HG03045 (cell line): Measurements from ENCODE around the gene SH3RF3.
"Not testable (repeated sequence)": the region's sequence is repeated elsewhere in the genome, so short reads cannot be mapped to it uniquely, and the experiment has no call there.

Experiments used
- ATAC-seq: cut with Tn5 transposase; IDR thresholded peaks from one replicate; pipeline ENCODE4 v1.9.1; 2021; ENCODE audit warnings: mild to moderate bottlenecking, moderate library complexity; ENCODE audit not compliant: unreplicated experiment

The SH3RF3 gene

DNA sequence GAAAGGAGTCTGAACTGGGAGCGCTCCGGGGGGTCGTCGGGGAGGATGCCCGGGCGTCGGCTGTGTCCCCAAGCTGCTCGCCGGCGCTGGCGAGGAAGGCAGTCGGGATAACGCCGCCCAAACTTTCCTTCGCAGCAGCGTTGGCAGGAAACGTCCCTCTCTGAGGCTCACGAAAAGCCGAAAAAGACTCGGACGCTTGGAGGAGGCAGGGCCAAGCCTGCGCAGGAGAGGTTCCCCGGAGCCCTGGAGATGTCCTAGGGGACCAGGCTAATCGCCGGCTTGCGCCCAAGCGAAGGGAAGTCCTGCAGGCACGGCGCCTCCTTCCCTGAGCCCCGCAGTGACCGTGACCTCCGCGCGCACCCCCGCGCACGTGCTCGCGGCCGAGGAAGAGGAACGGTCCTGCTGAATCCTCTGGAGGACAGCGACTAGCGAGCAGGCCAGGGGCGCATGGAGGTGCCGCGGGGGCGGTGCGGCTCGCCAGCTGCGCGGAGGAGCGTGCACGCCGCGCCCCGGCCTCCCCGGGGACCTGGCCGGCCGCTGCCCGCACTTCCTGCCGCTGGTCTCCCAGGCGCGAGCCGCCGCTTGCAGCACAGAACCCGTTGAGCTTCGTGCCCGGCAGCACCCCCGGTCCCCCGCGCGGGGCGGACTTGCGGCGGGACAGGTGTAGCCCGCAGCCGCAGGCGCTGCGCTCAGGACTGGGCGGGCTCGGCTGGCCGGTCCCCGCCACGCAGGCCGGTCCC lies at the start of gene SH3RF3:
Gene SH3RF3, plus strand, starts transcription at position 590 of the 740 bp plus-strand sequence.
- ATAC-seq = no peak

DNA sequence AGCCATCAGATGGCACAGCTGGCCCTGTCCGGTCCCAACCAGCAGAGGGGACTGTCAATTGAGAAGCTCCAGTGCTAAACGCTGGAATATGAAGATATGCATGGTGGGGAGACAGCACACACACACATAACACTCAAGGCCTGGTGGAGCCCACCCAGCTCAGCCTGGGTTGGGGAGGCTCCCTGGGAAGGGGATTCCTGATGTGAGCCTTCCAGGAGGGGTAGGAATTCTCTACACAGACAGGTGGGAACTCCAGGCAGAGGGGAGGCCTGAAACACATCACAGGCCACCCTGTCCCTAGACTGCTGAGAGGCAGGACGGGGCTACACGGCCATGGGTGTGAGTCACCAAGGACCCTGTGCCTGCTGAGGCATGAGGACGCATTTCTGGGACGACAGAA lies 49.4 kb upstream of the SH3RF3 start:
- ATAC-seq = no peak

DNA sequence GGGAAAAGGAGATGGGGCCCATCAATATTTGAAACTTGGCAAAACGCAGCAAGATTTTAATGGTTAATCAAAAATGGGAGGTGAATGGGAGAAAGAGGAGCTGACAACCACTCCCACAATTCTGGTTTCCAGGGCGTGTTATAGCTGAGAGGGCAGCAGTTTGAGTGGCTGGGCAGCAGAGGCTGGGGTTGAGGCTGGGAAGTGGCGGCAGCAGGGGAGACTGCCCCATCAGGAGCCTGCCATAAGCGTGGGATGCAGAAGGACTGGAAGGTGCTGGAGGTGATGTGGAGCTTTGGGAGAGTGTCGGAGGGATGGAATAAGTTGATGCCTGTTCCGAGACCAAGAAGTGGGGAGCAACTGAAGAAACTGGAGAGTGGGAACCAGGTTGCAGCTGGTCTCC lies 48.9 kb upstream of the SH3RF3 start:
- no peak for ATAC-seq

DNA sequence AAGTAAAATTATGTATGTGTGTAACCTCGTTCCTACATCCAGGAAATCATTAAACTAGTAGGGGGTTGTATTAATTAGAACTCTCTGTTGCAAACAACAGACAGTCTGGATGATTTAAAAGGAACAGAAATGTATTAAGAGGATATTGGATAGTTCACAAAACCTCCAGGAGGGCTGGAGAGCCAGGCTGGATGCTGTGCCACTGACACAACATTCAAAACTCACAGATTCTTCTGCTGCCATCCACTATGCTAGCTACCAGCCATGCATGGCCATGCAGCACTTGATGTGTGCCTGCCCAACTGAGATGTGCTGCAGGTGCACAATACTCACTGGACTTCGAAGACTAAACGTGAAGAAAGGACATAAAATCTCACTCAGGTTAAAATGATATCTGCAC lies 48.2 kb upstream of the SH3RF3 start:
- no peak for ATAC-seq

DNA sequence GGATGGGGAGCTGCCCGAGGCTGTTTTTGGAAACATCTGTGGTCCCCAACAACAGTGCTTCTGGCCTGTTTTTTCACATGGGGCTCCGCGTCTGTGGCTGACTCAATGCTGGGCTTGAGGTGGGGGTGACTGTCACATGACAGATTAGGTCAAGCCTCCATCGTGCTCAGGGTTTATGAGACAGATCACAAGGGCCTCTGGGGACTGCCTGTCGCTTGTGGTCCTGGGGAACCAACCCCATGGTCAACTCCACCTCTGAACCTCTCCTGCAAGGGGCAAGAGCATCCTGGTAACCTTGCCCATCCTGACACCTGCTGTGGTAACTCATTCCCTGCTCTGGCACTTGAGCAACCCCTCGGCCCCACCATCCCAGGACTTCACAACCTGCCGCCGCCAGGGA lies 47.6 kb upstream of the SH3RF3 start:
- ATAC-seq = no peak

DNA sequence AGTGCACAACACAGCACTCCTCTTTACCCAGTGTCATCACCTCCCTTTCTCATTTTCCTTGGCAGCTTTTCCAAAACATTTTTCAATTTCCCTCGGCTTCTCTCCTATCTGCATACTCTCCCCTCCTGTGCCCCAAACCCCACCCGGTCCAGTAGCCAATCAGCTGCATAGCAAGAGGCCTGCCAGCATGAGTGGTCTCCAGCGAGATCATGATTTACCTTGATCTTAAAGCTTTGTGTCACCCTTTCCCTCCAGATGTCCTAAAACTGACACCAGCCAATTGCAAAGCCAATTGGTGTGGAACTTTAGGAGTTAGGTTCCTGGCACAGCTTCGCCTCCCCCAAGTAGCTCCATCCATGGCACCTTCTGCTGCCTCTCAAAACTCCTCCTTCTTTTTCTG lies 45.2 kb upstream of the SH3RF3 start:
- ATAC-seq = no peak

DNA sequence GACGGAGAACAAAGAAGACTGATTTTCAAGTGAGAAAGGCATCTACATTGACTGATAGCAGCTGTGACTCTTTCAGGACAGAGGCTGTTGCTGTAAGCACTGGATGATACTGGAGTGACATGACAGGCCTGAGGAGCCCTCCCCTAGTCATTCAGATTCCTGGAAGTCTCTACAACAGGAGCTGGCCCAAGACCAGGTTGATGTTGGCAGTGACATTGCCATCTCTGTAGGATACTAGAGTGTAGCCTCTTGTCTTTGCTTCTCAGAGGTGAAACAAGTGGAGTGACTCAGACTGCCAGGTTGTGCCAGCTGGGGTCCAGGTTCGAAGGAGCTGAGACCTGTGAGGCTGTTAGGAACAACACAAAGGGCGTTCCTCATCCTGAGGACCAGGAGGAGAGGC lies 44.7 kb upstream of the SH3RF3 start:
- no peak for ATAC-seq

DNA sequence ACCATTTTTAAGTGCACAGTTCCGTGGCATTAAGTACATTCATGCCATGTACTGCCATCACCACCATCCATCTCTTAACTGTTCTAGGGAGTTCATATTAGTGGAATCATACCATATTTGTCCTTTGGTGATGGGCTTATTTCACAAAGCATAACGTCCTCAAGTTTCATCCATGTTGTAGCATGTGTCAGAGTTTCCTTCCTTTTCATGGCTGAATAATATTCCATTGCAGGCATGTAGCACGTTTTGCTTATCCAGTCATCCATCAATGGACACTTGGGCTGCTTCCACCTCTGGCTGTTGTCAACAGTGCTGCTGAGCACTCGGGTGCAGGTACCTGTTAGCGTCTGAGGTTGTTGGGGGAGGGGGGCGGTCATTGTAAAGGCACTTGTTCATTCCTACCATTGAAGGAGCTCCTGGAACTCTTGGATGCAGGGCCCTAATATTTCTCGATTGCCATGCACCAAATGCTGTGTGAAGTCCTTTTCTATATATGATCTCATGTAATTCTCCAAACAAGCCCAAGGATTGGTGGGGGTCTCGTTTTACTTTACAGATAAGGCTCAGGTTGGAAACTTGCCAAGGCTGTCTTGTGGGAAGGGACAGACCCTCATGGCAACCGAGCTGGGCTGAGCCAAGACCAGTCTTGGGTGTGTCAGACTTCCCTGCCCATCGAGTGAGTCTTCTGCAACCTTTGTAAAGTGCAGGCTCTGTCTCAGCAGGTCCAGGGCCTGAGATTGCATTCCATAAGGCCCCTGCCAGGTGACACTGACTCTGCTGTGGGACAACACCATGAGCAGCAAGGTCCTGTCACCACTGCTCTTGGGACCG lies 42.9 kb upstream of the SH3RF3 start:
- no peak for ATAC-seq

DNA sequence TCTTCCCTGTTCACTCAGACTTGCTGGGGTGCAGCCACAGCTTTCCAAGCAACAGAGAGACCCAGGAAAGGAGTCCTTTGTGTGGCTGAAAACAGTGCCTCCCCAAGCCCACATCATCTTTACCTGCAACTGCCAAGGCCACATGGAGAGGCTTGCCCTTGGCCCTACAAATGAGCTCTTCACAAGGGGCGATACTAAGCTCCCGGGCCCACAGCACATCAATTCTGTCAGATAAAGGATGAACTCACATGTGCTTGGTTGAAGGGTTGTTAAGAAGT lies 42.3 kb upstream of the SH3RF3 start:
- ATAC-seq = no peak

DNA sequence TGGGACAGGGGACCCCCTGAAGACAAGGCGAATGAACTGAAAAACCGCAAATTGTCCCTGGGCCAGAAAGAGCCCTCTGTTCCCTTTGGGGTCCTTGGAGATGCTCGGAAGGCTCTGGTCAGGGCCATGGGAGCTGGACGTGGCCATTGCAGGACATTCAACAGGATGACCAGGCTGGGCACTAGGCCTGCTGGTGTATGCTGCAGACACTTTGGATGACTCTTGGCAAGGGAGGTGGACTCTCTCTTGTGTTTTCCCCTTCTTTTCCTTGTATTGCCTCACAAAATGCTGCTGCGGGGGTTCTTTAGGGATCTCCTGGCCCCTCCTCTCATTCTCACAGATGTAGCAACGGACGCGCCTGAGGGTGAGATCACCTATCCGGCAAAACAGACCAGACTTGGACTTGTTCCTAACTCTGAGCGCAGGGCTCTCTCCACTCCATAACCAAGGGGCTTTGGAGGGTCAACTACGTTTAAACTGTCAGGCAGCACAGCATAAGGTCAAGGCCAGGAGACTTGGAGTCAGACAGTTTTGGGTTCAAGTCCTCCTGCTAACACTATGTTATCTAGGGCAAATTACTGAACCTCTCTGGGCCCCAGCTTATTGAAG lies 41.8 kb upstream of the SH3RF3 start:
- no peak for ATAC-seq

DNA sequence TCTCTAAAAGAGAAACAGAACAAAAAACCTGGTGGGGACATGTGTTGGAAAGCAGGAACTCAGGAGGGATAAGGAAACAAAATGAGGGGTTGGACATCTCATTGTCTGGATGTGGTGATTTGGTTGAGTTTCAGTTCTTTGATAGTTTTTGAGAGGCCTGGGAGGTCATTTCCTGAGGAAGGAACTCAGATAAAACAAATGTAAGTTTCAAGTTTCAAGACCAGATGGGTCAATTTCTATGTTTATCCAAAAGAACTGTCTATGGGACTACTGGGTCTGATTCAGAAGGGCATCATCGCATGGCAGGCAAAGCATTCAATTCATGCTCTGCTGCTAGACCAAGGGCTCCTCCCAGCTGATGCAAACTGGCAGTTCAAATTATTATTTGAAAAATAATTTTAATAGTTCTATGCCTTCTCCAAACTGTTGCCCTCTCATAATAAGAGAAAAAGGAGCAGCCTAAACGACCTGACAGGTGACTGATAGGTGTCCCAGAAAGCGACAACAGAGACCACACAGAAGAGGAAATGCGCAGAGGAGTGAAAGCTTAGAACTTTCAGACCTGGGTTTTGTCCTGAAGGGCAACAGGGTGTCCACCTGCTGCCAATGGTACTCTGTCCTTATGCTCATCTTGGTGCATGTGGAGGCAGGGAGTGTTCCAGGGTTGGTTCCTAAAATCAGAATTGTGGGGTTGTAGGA lies 39.3 kb upstream of the SH3RF3 start:
- no peak for ATAC-seq

DNA sequence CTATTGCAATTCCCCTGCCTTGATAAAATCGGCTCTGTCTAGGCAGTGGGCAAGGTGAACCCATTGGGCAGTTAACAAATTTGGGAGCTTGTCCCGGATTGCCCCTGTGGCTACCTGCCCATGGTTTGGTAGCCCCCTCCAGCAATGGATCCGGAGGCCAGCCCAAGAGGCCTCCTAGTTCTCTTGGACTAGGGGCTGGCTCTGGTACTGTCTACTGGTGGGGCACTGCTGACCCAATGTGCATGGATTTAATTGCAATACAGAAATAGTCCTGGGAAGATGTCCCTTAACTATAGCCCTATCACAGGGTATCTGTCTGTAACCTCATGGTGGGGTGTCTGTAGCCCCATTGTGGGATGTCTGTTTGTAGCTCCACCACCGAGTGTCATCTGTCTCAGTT lies 37.5 kb upstream of the SH3RF3 start:
- no peak for ATAC-seq

DNA sequence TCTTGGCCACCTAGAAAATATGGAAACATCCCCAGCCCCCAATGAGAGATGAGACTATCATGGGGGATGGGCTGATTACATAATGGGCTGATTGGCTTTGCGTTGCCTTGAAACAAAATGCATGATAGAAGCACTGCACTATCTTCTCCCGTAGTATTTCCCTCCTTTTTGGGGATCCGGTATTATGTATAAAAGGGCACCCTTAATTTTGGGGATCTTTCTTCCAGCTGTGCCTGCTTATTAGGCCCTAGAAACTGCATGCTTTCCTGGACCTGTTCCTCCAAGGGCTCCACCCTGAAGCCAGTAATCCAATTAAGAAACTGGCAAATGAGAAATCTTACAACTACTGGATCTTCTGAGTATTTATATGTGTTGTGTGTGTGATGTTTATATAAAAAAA lies 34.9 kb upstream of the SH3RF3 start:
- ATAC-seq = no peak

DNA sequence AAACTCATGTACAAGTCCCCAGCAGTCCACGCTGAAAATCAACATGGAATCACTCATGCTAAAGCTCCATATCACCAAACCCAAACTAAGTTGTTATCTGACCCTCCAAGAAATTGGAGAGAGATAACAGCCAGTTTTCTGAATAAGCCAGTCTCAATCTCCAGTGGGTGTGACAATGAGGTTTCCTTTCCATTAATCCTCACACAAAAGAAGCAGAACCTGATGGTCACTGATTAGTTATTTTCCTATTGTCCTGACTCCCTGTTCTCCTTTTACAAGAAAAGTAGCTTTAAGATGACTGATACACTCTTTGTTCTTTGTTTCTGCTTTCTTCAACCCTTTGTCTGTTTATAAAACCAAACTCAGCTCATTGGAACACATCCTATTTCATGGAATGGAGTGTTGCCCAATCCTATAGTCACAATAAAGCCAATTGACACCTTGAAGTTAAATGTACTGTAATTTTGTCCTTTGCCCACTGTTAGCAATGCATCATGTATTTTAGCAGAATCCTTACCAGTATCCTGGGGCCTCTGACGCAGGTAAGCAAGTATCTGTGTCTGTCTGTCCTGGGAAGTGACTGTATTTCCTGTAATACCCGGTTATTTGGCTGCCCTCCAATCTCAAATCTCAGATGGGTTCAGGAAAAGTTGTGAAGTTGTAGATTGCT lies 30.6 kb upstream of the SH3RF3 start:
- no peak for ATAC-seq

DNA sequence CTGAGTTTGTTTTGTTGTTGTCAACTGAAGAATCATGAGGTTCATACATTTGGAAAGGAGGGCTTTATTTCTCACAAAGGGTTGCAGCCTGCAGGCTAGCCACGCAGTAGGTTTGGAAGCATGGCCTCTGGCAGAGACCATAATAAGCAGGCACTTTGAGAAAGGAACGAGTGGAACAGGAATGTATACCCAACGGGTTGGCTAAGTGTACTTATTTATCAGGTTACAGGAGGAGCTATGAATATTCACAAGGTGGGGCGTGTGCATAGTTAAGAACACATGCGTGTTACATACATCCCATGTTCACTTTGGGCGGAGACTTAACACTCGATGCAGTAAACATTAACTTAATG lies 30.1 kb upstream of the SH3RF3 start:
- ATAC-seq = no peak

DNA sequence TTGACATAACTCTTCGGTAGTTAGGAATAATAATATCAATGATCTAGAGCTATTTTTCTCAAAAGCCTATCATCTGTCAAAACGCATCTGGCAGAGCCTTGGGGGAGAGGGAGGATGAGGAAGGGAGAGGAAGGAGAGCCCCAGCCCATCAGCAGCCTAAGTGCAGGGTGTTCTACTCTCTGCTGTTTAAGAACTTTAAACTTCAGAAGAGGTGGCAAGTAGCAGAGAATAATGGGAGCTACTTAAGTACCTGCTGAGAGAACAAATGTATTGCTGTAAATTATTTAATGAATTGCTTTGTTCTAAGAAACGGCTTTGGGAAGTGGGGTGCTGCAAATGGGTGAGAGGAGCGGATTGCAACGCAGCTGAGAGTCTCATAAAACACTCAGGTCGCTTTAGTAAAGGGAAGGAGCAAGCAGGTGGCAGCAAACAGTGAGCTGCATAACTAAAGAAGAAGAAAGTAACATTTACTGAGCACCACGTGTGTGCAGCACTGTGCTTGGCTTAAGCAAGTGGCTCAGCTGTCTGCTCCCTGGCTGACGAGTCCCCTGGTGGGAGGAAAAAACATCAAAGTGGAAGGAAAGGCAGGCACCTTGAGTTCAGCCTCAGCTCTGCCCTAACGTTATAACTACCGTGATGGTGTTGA lies 26.3 kb upstream of the SH3RF3 start:
- no peak for ATAC-seq

DNA sequence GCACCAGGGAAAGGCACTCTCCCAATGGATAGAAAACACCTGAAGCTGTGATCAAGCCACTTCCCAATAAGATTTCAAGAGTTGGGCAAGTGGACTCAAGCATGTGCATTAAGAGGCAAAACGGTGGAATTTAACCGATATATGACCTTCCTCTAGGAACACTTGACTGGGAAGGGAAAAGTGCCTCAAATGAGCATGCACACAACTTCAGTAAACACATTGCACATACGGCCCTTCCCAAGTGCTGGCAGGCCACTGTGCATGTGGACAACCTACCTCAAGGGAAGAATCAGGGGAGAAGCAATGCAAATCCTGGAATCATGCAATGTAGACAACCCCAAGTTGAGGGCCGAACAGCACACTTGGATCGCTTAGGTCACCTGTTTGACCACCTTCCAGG lies 23.9 kb upstream of the SH3RF3 start:
- no peak for ATAC-seq

DNA sequence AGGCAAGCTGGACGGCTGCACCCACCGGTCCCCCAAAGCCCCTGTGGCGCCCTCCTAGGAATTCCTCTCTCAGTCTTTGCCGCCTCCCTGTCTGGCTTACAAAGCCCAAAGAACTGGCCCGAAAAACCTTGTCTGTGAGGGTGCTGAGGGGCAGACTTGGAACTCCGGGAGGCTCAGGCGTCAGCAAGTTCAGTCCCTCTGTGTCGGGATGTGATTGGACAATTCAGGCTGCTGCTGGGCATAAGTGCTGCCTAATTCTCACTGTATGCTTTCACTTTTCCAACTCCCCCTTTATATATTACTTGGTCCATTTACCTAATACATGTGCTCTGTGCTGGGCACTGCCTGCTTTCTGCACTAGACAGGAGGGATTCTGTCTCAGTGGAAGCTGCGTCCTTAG lies 20.3 kb upstream of the SH3RF3 start:
- no peak for ATAC-seq

DNA sequence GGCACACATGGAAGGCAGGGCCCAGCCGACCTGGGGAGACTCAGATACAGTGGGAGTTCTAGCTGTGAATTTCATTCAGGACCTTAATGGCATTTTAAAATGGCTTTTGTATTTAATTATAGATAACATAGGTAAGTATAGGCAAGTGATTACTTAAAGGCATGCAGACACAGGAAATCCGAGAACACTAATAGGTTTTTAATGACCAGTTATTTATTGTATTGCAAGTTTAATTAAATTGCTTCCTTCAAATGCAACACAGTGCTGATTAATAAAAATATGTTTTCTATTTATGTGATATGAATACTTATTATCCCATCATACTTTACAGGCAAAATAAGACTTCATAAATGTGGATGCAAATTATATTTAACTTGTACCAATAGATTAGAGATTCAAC lies 19.7 kb upstream of the SH3RF3 start:
- ATAC-seq = no peak

DNA sequence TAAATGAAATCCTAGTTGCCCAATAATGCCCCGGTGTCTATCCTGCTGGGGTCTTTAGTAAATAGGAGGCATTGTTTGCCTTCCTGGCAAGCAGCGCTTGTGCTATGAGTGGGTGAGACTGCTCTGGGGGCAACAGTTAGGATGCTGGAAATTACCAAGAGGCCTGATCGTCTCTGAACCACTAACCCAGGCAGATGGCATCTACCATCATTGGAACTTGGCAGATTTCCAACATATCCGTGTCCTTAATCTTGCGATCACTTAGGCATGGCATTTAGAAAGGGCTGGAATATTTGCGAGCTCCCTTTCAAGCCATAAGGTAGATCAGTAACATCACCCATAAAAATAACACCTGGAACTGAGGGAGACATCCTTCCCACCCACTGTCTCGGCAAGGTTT lies 18.8 kb upstream of the SH3RF3 start:
- no peak for ATAC-seq

DNA sequence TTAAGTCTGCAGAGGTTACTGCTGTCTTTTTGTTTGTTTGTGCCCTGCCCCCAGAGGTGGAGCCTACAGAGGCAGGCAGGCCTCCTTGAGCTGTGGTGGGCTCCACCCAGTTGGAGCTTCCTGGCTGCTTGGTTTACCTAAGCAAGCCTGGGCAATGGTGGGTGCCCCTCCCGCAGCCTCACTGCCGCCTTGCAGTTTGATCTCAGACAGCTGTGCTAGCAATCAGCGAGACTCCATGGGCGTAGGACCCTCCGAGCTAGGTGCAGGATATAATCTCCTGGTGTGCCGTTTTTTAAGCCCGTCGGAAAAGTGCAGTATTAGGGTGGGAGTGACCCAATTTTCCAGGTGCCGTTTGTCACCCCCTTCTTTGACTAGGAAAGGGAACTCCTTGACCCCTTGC lies 11.8 kb upstream of the SH3RF3 start:
- ATAC-seq = not testable (repeated sequence)
